GM18909 (cell line): ENCODE data around the gene TBC1D2B.

ENCODE experiments used
- ATAC-seq: cut with Tn5 transposase; IDR thresholded peaks from one replicate; pipeline ENCODE4 v1.9.1; 2021; ENCODE audit warnings: mild to moderate bottlenecking; ENCODE audit not compliant: unreplicated experiment, poor library complexity

Gene TBC1D2B

DNA sequence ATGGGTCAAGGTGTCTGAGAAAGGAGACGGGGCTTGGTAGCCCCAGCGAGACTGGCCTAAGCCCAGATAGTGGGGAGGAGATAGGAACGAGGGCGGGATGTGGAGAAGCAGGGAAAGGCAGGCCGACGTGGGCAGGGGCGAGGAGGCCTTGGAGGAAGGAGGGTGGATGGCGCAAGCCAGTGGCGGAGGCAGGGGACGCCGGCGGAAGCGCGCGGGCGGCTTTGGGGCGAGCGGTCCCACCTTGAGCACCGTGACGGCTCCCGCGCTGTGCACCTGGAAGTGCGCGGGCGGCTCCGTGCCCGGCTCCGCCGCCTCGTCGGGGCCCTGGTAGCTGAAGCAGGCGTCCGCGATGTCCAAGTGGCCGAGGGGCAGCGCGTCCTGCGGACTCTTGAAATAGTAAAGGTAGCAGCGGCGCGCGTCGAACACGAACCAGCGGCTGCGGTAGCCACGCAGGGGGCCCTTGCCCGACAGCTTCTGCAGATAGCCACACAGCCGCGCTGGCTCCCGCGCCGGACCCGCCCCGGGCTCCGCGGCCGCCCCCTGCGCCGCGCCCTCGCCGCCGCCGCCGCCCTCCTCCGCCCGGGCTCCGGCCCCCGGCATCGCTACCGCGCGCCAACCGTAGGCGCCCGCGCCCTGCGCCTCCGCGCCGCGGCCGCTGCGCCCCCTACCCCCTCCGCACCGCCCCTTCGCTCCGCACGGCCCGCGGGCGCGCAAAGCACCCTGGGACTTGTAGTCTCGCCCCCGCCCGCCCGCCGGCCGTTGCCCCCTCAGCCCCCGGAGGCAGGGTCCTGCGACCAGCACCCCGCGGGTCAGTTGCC, at the start of gene TBC1D2B:
TSS of gene TBC1D2B (minus strand) at position 659 of the 818 bp plus-strand sequence. CDS start at position 600, 59 bp downstream.
- peak; percentile 71 for ATAC-seq

GRCh38 chr15:78125267-78125666, 47.8 kb upstream of the TBC1D2B start:
- ATAC-seq = no peak

DNA sequence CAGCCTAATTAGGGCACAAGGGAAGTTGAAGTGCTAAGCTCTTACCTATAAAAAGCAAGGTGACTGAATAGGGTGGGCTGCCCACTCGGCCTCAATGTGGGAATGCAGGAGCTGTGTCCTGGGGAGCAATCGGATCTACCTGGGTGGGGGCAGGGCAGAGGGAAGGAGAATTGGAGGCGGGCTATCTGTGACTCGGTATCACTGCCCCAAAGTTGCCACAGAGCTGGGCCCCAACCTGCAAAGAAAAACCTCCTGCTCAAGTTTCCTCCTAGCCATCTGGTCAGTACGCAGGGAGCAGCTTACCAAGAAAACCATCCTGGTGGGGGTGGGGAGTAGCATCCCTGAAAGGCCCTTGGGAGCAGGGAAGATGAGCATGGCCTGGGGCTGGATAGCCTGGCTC, 43.0 kb upstream of the TBC1D2B start:
- no peak for ATAC-seq

GRCh38 chr15:78112551-78112950, 35.0 kb upstream of the TBC1D2B start:
- ATAC-seq = no peak

- ATAC-seq = no peak
These were observed 34.3 kb upstream of the TBC1D2B start for GRCh38 chr15:78111788-78112187.

DNA sequence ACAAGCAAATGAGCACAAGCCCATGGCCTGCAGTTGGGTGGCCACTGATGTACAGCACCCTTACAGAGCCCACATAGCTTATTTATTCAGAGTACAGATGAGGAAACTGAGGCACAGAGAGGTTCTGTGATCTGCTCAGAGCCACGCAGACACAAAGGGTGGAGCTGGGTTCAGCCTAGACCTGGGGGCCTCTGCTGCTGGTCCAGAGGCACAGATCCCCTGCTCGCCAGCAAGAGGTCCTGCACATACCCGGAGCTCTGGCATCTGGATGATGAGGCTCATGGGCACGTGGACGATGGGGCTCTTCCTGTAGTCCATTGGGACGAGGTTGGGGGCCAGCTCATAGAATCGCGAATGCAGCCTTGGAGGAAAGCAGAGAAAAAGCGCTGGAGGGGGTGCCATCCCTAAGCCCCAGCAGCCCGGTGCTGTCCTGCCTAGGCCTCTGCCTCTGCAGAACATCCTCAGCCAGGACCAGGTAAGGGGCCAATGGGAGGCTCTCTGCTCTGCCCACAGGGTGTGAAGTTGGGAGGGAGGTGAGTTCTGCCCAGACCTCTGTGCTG, 33.5 kb upstream of the TBC1D2B start:
- no peak for ATAC-seq

GRCh38 chr15:78110096-78110495, 32.6 kb upstream of the TBC1D2B start:
- ATAC-seq = no peak

GRCh38 chr15:78109156-78109555, 31.6 kb upstream of the TBC1D2B start:
- ATAC-seq = no peak

GRCh38 chr15:78108300-78109084, 31.0 kb upstream of the TBC1D2B start:
- ATAC-seq = no peak

DNA sequence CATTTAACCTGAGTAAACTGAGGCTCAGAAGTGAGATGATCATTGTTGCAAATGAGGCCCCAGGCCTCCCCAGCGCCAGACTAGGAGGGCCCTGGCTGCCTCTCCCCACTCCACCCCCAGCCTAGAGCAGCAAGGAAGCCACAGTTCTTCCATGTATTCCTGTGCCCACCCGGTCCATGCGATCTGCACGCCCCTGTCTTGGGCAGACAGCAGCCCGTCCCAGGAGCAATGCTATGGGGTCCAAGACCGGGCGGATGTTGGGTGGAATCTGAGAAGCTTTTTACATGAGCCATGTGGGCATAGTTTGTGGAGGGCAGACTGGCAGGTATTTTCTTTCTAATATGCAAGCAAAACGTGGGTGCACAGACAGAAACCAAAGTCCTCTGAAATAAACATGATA, 30.0 kb upstream of the TBC1D2B start:
- no peak for ATAC-seq

DNA sequence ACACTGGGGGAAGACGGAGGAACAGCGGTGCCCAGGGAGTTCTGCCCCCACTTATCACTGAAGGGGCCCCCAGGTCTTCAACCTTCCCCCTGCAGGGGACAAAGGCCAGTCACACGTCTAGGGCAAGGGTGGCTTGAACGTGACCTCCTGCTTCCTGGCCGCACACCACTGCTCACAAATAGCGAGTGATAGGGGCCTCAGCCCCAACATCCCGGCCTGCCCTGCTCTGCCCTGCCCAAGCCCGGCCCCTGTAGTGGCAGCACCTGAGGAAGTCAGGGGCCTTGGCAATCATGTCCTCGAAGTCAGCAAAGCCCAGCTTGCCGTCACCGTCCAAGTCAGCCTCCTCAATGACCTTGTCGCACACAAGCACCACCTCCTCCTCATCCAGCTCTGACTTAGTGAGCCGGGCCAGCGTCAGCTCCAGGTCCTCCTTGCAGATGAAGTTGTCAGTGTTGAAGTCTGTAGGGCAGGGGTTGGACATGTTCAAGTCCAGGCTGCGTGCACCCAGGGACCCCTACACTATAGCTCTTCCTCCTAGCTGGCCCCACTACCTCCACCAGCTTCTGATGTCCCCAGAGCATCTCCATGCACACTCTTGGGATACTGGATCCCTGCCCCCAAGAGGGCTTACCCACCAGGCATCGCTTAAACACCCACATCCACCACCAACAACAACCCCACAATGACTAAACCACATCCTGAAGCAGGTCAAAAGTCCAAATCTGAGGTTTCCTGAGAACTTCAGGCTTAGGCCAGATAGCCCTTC, 28.1 kb upstream of the TBC1D2B start:
- ATAC-seq = no peak

- no peak for ATAC-seq
These were observed 27.3 kb upstream of the TBC1D2B start for GRCh38 chr15:78104566-78105475.

DNA sequence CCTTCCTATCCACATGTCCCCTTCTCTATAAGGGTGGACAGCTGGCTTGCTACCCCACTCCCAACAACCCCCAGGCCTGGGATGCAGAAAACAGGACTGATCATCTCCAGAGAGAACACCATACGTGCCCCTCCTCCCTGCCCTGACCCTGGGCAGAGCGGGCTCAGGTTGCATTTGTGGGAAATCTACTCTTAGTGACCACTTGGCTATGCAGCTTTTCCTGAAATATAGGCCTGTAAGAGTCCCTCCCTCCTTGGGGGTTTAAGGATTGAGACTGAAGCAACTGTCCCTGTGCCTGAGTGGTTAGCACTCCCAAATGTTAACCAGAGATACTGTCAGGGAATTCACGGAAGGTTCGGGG, 26.6 kb upstream of the TBC1D2B start:
- ATAC-seq = no peak

DNA sequence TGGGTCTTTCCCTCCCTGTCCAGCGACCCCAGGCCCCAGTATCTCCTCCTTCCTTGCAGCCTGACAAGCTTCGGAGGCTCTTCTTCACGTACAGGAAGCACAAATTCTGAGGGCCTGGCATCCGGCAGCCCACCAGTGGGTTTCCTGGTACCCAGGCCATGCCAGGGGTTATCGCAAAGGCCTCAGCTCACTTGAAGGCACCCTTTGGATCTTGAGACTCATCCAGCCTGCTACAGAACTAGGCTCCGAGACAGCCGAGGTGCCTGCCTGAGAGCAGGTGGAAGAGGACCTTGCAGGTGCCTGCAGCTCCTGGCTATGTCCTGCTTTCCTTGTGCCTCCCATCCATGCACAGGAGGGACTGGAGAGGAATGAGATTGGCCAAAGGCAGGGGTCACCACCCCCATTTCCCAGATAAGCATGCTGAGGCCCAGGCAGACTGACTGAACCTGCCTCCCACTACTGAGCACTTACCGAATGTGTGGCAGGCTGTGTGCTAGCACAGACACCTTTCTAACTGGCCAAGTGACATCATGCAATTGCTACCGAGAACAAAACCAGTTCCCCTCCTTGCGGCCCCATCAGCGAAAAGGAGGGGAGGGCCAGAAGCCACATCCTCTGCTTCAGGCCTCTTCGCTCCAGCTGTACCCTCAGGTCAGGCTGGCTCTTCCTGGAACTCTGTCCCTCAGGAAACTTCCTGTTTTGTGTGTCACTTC, 26.1 kb upstream of the TBC1D2B start:
- ATAC-seq = peak; percentile 71

GRCh38 chr15:78102741-78103140, 25.2 kb upstream of the TBC1D2B start:
- no peak for ATAC-seq

DNA sequence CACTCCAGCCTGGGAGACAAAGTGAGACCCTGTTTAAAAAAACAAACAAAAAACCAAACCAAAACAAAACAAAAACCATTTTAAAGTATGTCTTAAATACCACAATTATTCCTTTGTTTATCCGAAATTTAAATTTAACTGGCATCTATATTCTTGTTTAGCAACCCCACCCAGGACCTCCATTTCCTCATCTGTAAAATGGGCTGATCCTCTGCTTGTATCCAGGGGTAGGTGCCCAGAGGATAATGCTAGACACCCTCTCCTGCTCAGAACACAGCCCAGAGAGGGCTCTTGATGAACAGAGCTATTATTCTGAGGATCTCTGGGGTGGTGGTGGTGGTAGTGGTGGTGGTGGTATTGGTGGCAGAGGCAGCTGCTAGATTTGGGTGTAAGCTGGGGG, 24.7 kb upstream of the TBC1D2B start:
- no peak for ATAC-seq

DNA sequence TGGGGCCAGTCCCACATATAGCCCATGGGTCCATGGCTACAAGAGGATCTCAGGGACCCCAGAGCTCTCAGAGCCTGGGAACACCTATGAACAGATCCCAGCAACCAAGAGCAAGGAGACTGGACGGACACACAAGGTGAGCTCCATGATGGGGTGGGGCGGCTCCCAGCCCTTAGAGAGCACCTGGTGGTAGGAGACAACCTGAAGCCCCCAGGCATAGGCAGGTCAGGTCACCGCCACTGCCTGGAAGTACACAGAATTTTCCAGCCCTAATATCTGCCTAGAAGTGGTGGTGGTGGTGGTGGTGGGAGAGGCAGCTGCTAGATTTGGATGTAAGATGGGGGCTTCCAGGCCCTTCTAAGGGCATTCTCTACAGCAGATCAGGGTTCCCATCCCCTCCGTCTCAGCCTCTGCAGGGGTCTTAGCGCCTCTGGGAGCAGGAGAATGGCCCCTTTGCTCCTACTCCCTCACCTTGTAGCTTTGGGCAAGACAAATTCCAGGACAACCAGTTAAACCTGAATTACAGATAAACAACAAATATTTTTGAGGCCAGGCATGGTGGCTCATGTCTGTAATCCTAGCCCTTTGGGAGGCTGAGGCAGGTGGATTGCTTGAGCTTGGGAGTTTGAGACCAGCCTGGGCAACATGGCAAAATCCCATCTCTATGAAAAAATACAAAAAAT, 24.1 kb upstream of the TBC1D2B start:
- ATAC-seq = no peak

DNA sequence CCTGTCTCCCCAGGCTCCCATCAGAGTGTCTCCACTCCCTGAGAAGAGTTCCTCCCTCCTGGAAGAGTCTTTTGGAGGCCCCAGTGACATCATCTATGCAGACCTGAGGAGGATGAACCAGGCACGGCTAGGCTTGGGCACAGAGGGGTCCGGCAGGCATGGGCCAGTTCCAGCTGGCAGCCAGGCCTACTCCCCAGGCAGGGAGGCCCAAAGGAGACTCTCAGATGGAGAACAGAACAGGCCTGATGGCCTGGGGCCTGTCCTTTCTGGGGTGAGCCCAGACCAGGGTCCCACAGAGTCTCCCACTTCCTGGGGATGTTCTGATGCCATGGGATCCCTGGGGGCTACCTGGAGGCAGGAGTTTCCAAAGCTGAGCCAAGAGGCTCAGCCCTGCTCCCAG, 23.4 kb upstream of the TBC1D2B start:
- ATAC-seq = no peak
